A673 (cell line): Measurements from ENCODE around the gene YWHAQ.

Source experiments
- EZH2 ChIP-seq: fragments of 200-600 bp; sonication (generic); IDR thresholded peaks from 2 replicates; pipeline ENCODE4 v1.6.1; 2017; ENCODE audit warnings: borderline replicate concordance, low read depth, mild to moderate bottlenecking, mixed read lengths, antibody characterized with exemption, low read length; ENCODE audit not compliant: poor library complexity, severe bottlenecking
- TF ChIP-seq, protein P1 (sequence below): fragments of 300-800, 200-600 bp; sonication (generic); conservative IDR thresholded peaks from 2 replicates; pipeline ENCODE4 v1.5.1; 2017; ENCODE audit warnings: low read depth, mild to moderate bottlenecking, antibody characterized with exemption, low read length, moderate library complexity, mixed read lengths

DNA sequence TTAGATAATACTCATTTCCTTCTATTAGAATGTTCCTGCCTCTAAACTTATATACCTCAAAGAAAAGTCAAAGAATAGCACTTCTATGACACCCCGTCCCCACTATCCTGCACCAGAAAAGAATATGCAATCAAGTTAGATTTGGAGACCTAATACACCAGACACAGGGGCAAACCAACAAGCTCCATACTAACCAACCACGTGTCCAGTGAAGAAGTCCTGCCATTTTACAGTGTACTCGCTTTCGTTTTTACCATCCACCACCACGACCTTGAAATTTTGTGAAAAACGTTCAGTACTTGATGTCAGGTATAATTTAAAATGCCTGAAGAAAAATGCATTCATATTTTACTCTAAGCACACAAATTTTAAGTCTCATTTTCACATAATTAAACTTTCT is 94.3 kb downstream of the YWHAQ start:
- TF ChIP-seq, protein P1, sequence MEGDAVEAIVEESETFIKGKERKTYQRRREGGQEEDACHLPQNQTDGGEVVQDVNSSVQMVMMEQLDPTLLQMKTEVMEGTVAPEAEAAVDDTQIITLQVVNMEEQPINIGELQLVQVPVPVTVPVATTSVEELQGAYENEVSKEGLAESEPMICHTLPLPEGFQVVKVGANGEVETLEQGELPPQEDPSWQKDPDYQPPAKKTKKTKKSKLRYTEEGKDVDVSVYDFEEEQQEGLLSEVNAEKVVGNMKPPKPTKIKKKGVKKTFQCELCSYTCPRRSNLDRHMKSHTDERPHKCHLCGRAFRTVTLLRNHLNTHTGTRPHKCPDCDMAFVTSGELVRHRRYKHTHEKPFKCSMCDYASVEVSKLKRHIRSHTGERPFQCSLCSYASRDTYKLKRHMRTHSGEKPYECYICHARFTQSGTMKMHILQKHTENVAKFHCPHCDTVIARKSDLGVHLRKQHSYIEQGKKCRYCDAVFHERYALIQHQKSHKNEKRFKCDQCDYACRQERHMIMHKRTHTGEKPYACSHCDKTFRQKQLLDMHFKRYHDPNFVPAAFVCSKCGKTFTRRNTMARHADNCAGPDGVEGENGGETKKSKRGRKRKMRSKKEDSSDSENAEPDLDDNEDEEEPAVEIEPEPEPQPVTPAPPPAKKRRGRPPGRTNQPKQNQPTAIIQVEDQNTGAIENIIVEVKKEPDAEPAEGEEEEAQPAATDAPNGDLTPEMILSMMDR: no peak
- TF ChIP-seq EZH2: no peak
